H1 (cell line): ENCODE data around the gene PSKH1.

Experiments
- CEBPB ChIP-seq: IDR thresholded peaks from 2 replicates; pipeline ENCODE4 v1.6.1; 2012; ENCODE audit warnings: low read depth, low read length
- EP300 ChIP-seq, 2 experiments: IDR thresholded peaks; 1 replicate in 1 of 2; 2 replicates in 1 of 2; pipeline ENCODE4 v1.6.1; 2011 to 2012; ENCODE audit warnings: low read depth in 2 of 2, low read length in 2 of 2, mild to moderate bottlenecking in 2 of 2, borderline replicate concordance in 1 of 2, inconsistent platforms in 1 of 2, moderate library complexity in 1 of 2
- EZH2 ChIP-seq: fragments of 200-600 bp; sonication (generic); IDR thresholded peaks from 2 replicates; pipeline ENCODE4 v1.7.1; 2012; ENCODE audit warnings: low read depth, mild to moderate bottlenecking, moderate library complexity, low read length, inconsistent platforms; ENCODE audit not compliant: severe bottlenecking
- FOSL1 ChIP-seq: IDR thresholded peaks from 2 replicates; pipeline ENCODE4 v1.6.1; 2011; ENCODE audit warnings: mild to moderate bottlenecking, low read depth, low read length, moderate library complexity; ENCODE audit not compliant: insufficient read depth
- POU5F1 ChIP-seq: IDR thresholded peaks from 2 replicates; pipeline ENCODE4 v1.6.1; 2011; ENCODE audit warnings: low read depth, mild to moderate bottlenecking, low read length, moderate library complexity
- RFX5 ChIP-seq: IDR thresholded peaks from 2 replicates; pipeline ENCODE4 v1.6.1; 2011; ENCODE audit warnings: low read depth, low read length, improper control_type of control experiment, borderline replicate concordance
- SRF ChIP-seq: IDR thresholded peaks from 2 replicates; pipeline ENCODE4 v1.6.1; 2011; ENCODE audit warnings: mild to moderate bottlenecking, low read depth, low read length, moderate library complexity
- TAF1 ChIP-seq: IDR thresholded peaks from 2 replicates; pipeline ENCODE4 v1.6.1; 2011; ENCODE audit warnings: mild to moderate bottlenecking, low read depth, low read length
- YY1 ChIP-seq: IDR thresholded peaks from 2 replicates; pipeline ENCODE4 v1.6.1; 2011; ENCODE audit warnings: low read depth, mild to moderate bottlenecking, low read length
- TF ChIP-seq, protein P1 (sequence below), 3 experiments: IDR thresholded peaks; 1 replicate in 2 of 3; 2 replicates in 1 of 3; pipeline versions ENCODE4 v1.5.1 to v1.6.1; 2011; ENCODE audit warnings: low read length in 3 of 3, mild to moderate bottlenecking in 3 of 3, inconsistent platforms in 2 of 3, low read depth in 1 of 3, moderate library complexity in 1 of 3; ENCODE audit not compliant: insufficient read depth in 1 of 3; ENCODE audit errors: control extremely low read depth in 1 of 3
- TF ChIP-seq, protein P2 (sequence below): IDR thresholded peaks from 2 replicates; pipeline ENCODE4 v1.6.1; 2011; ENCODE audit warnings: low read length, improper control_type of control experiment
- TF ChIP-seq, protein P3 (sequence below): IDR thresholded peaks from 2 replicates; pipeline ENCODE4 v1.6.1; 2011; ENCODE audit warnings: low read depth, mild to moderate bottlenecking, low read length; ENCODE audit not compliant: insufficient read depth

DNA sequence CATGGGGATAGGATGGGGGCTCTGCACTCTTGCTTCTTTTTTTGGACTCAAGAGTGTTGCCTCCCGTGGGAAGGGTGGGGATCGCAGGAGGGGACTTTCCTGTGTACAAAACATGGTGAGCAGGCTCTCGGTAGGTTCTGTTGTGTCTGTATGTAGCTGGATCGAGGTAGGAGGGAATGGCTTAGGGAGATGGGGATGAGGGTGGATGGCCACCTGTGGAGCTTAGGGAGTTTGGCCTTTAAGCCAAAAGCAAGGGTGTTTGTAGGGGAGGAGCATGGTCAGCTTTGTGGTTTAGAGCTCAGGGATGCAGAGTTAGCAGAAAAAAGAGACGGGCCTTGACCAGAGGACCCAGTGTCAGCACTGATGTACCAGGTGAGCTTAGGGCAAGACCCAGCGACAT, 31.2 kb upstream of the PSKH1 start:
- TF ChIP-seq, protein P1, sequence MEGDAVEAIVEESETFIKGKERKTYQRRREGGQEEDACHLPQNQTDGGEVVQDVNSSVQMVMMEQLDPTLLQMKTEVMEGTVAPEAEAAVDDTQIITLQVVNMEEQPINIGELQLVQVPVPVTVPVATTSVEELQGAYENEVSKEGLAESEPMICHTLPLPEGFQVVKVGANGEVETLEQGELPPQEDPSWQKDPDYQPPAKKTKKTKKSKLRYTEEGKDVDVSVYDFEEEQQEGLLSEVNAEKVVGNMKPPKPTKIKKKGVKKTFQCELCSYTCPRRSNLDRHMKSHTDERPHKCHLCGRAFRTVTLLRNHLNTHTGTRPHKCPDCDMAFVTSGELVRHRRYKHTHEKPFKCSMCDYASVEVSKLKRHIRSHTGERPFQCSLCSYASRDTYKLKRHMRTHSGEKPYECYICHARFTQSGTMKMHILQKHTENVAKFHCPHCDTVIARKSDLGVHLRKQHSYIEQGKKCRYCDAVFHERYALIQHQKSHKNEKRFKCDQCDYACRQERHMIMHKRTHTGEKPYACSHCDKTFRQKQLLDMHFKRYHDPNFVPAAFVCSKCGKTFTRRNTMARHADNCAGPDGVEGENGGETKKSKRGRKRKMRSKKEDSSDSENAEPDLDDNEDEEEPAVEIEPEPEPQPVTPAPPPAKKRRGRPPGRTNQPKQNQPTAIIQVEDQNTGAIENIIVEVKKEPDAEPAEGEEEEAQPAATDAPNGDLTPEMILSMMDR (IDR thresholded peaks at IDR 0.05; ENCODE audit: control extremely low read depth in 1 of 3, insufficient read depth in 1 of 3, low read depth in 1 of 3, low read length in 3 of 3), result no peak
- no peak for TF ChIP-seq EP300 (IDR thresholded peaks at IDR 0.05; ENCODE audit: borderline replicate concordance in 1 of 2, low read depth in 2 of 2, low read length in 2 of 2)
- TF ChIP-seq, protein P2, sequence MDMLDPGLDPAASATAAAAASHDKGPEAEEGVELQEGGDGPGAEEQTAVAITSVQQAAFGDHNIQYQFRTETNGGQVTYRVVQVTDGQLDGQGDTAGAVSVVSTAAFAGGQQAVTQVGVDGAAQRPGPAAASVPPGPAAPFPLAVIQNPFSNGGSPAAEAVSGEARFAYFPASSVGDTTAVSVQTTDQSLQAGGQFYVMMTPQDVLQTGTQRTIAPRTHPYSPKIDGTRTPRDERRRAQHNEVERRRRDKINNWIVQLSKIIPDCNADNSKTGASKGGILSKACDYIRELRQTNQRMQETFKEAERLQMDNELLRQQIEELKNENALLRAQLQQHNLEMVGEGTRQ, result no peak
- TF ChIP-seq EZH2, result no peak
- TF ChIP-seq YY1, result no peak
- TF ChIP-seq RFX5, result no peak
- TF ChIP-seq TAF1, result no peak
- no peak for TF ChIP-seq CEBPB
- TF ChIP-seq, protein P3, sequence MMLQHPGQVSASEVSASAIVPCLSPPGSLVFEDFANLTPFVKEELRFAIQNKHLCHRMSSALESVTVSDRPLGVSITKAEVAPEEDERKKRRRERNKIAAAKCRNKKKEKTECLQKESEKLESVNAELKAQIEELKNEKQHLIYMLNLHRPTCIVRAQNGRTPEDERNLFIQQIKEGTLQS, result no peak
- no peak for TF ChIP-seq SRF
- no peak for TF ChIP-seq POU5F1
- TF ChIP-seq FOSL1, result no peak
